NCI-H2107 treated with DMSO at 0.1 percent for 48 hours (cell line): ENCODE measurements around the gene KCNT1.

Experiments
- DNase-seq: peaks from one replicate; lab custom pipeline; 2025; ENCODE audit not compliant: unreplicated experiment; lab: John Stamatoyannopoulos, UW

KCNT1 gene

GRCh38 chr9:135815830-135816650 is 114.1 kb downstream of the KCNT1 start:
- DNase-seq: peak; percentile 68

- no peak for DNase-seq
Measured at GRCh38 chr9:135816651-135816970, 114.6 kb downstream of the KCNT1 start.

GRCh38 chr9:135817951-135818717 is 116.1 kb downstream of the KCNT1 start:
- no peak for DNase-seq

GRCh38 chr9:135818718-135819475 is 116.9 kb downstream of the KCNT1 start:
- DNase-seq: no peak

- no peak for DNase-seq
Measured at GRCh38 chr9:135819905-135820304, 117.9 kb downstream of the KCNT1 start.

- no peak for DNase-seq
Measured at GRCh38 chr9:135820661-135821060, 118.7 kb downstream of the KCNT1 start.

GRCh38 chr9:135821116-135821515 is 119.1 kb downstream of the KCNT1 start:
- no peak for DNase-seq

- no peak for DNase-seq
Measured at GRCh38 chr9:135821733-135822373, 119.9 kb downstream of the KCNT1 start.

- DNase-seq: no peak
Measured at GRCh38 chr9:135822374-135822755, 120.4 kb downstream of the KCNT1 start.

GRCh38 chr9:135823036-135823435 is 121.1 kb downstream of the KCNT1 start:
- DNase-seq: no peak

- DNase-seq: no peak
Measured at GRCh38 chr9:135825435-135826187, 123.6 kb downstream of the KCNT1 start.

GRCh38 chr9:135826188-135826545 is 124.2 kb downstream of the KCNT1 start:
- no peak for DNase-seq

GRCh38 chr9:135827301-135827700 is 125.3 kb downstream of the KCNT1 start:
- no peak for DNase-seq

- no peak for DNase-seq
Measured at GRCh38 chr9:135827866-135828580, 126.0 kb downstream of the KCNT1 start.

GRCh38 chr9:135828656-135829055 is 126.7 kb downstream of the KCNT1 start:
- no peak for DNase-seq

GRCh38 chr9:135830496-135830895 is 128.5 kb downstream of the KCNT1 start:
- no peak for DNase-seq

- DNase-seq: no peak
Measured at GRCh38 chr9:135833864-135834263, 131.9 kb downstream of the KCNT1 start.

- no peak for DNase-seq
Measured at GRCh38 chr9:135835131-135835530, 133.1 kb downstream of the KCNT1 start.

GRCh38 chr9:135839516-135839915 is 137.5 kb downstream of the KCNT1 start:
- DNase-seq: no peak

- no peak for DNase-seq
Measured at GRCh38 chr9:135840107-135840506, 138.1 kb downstream of the KCNT1 start.
